HFFc6 (cell line): Measurements from ENCODE around the gene DCUN1D1. TPM values are rescaled to one million over a fixed set of nuclear protein-coding genes. Genes with fewer than 3 reads are reported as not detected.

Experiments used
- DNase-seq: peaks from one replicate; pipeline ENCODE4 v3.0.0-alpha.2; 2018
- H3K27ac Mint-ChIP-seq: 2 replicates; pipeline ENCODE4 v1.8.0; 2020; ENCODE audit warnings: mild to moderate bottlenecking, mixed read lengths
- H3K27me3 Mint-ChIP-seq: 2 replicates; pipeline ENCODE4 v1.8.0; 2021; ENCODE audit warnings: mild to moderate bottlenecking, moderate library complexity, mixed read lengths; ENCODE audit not compliant: insufficient read depth
- H3K36me3 Mint-ChIP-seq: 2 replicates; pipeline ENCODE4 v1.8.0; 2021; ENCODE audit warnings: low read depth, mixed read lengths
- H3K4me1 Mint-ChIP-seq: 2 replicates; pipeline ENCODE4 v1.8.0; 2020; ENCODE audit warnings: low read depth, mixed read lengths
- H3K4me3 Mint-ChIP-seq: 2 replicates; pipeline ENCODE4 v1.8.0; 2020; ENCODE audit warnings: mild to moderate bottlenecking, moderate library complexity, mixed read lengths
- H3K9me3 Mint-ChIP-seq: 2 replicates; pipeline ENCODE4 v1.8.0; 2020; ENCODE audit warnings: mild to moderate bottlenecking, mixed read lengths
- CTCF ChIP-seq: fragments of 200-600 bp; sonication (generic); IDR thresholded peaks from 2 replicates; pipeline ENCODE4 v1.5.0; 2021; ENCODE audit warnings: antibody characterized with exemption, mild to moderate bottlenecking
- long read RNA-seq: library from polyadenylated mRNA; unstranded; transcript quantifications from one replicate; pipeline ENCODE4 v2.0.0, GENCODE V29; 2019
- total RNA-seq, 6 experiments: library from RNA; stranded (reverse); fragmentation: NEBNext Ultra II Directional; extraction: Animal tissue kit (Norgen Biotek cat#: 25700); gene quantifications; 2 replicates in 1 of 6; 3 replicates in 5 of 6; pipeline ENCODE4 v1.2.3, GENCODE V29; 2021

Gene DCUN1D1
- 10 to 100 TPM; 46.1 to 56.9 (median 52.2) TPM for total RNA-seq
- long read RNA-seq, full-length matches to known transcripts = 14 of 34 reads
- long read RNA-seq, partial matches to known transcripts = 4 of 34 reads
- long read RNA-seq, other reads (novel, unspliced or antisense) = 16 of 34 reads

GRCh38 chr3:182980204-182981037 is at the start of gene DCUN1D1:
Gene DCUN1D1 (minus strand): TSS chr3:182980538. CDS start chr3:182980489, 49 bp downstream.
- H3K4me1 Mint-ChIP-seq = peaks cover 20% of the 10 kb centered on the region
- peak within 1 kb of the TSS; percentile 98 for H3K4me3 Mint-ChIP-seq

GRCh38 chr3:183028416-183028815 is 48.1 kb upstream of the DCUN1D1 start:
- DNase-seq = peak; percentile 12
- Mint-ChIP-seq H3K4me3 (no peak overlapping the region), H3K27me3 (peaks cover 1% of the 10 kb centered on the region; the same call in 1 of the 2 replicates), H3K4me1 (peaks cover 66% of the 10 kb centered on the region), H3K36me3 (peaks cover 50% of the 10 kb centered on the region), H3K9me3 (peaks cover 21% of the 10 kb centered on the region), H3K27ac (peak overlapping the region; percentile 45)
- TF ChIP-seq CTCF = no peak

More at GRCh38 chr3:182980204-182981037, at the start of gene DCUN1D1:
- Mint-ChIP-seq H3K27ac (peak within 1 kb of the TSS; percentile 84), H3K9me3 (no peaks in the 10 kb centered on the region), H3K27me3 (no peaks in the 10 kb centered on the region), H3K36me3 (no peaks in the 10 kb centered on the region)
- peak; percentile 83 for DNase-seq
- no peak for TF ChIP-seq CTCF

GRCh38 chr3:183027276-183027675 is 46.9 kb upstream of the DCUN1D1 start:
- Mint-ChIP-seq H3K27ac (peak overlapping the region; percentile 43; the same call in 1 of the 2 replicates), H3K4me1 (peaks cover 55% of the 10 kb centered on the region), H3K36me3 (peaks cover 48% of the 10 kb centered on the region), H3K27me3 (peaks cover 1% of the 10 kb centered on the region; the same call in 1 of the 2 replicates), H3K4me3 (no peak overlapping the region), H3K9me3 (peaks cover 21% of the 10 kb centered on the region)
- DNase-seq = no peak
- no peak for TF ChIP-seq CTCF

- peaks cover 39% of the 10 kb centered on the region for H3K36me3 Mint-ChIP-seq
- H3K4me3 Mint-ChIP-seq = no peak overlapping the region
Observed at GRCh38 chr3:183022936-183023516, 42.7 kb upstream of the DCUN1D1 start.

More at GRCh38 chr3:183022936-183023516, 42.7 kb upstream of the DCUN1D1 start:
- H3K27ac Mint-ChIP-seq = no peak overlapping the region
- no peak for TF ChIP-seq CTCF
- no peak for DNase-seq
- peaks cover 6% of the 10 kb centered on the region for H3K9me3 Mint-ChIP-seq
- peaks cover 13% of the 10 kb centered on the region for H3K4me1 Mint-ChIP-seq
- no peaks in the 10 kb centered on the region for H3K27me3 Mint-ChIP-seq
